SH-SY5Y (cell line): ENCODE results near the gene LLGL1.

ENCODE experiments used
- GATA2 ChIP-seq: IDR thresholded peaks from 2 replicates; pipeline ENCODE4 v1.6.1; 2011; ENCODE audit warnings: mild to moderate bottlenecking, low read depth, low read length
- GATA3 ChIP-seq: IDR thresholded peaks from 2 replicates; pipeline ENCODE4 v1.6.1; 2011; ENCODE audit warnings: low read depth, mild to moderate bottlenecking, low read length, moderate library complexity

- TF ChIP-seq GATA3: no peak
- TF ChIP-seq GATA2: no peak
These were observed 54.8 kb downstream of the LLGL1 start for GRCh38 chr17:18280249-18280648.
